Midbrain (tissue), 1 donor: ENCODE results near the gene PRRC2A.
A peak's percentile ranks its signal among the peaks of the same experiment; 100 is the strongest.

Experiments used
- DNase-seq: peaks from one replicate; lab custom pipeline; 2025; lab: John Stamatoyannopoulos, UW

The PRRC2A gene

DNA sequence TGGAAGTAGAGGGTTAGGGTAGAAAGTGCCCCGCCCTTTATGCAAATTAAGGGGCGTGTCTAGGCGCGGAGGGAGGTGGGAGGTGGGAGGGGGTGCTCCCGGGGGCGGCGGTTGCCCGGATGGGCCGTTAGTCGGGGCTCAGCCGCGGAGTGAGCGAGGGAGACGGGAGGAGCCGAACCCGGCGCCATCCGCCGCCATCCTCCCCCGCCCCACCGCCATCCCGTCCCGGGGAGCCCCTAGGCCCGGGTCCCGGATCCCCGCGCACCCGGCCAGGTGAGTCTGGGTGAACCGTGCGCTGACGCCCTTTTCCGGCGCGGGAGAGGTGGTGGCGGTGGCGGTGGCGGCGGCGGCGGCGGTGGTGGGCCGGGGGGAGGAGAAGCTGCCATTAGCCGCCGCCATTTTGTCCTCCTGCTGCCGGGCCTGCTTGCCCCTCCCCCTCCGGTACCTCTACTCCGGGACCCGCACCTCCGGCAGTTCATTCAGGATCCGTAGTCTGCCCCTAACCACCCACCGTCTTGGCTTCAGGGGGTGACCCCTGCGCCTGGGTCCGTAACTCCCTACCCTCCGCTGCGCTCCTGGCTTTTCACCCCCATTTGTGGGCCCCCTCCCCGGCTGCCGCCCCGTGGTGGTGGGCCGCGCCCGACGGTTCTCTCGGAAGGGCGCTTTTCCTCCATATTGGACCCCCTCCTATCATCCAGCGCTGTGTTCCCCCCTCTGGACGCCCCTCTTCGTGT, at the start of gene PRRC2A:
PRRC2A (plus strand) TSS at position 130 of the 734 bp plus-strand sequence. CDS start 2,075 bp downstream, outside the sequence.
- DNase-seq: peak; percentile 81

- no peak for DNase-seq
Observed at GRCh38 chr6:31572041-31572911, 48.2 kb upstream of the PRRC2A start, which contains the start of gene LTA. TSS of gene LTA (plus strand) at chr6:31572289. CDS start at chr6:31572743, 454 bp downstream.

DNA sequence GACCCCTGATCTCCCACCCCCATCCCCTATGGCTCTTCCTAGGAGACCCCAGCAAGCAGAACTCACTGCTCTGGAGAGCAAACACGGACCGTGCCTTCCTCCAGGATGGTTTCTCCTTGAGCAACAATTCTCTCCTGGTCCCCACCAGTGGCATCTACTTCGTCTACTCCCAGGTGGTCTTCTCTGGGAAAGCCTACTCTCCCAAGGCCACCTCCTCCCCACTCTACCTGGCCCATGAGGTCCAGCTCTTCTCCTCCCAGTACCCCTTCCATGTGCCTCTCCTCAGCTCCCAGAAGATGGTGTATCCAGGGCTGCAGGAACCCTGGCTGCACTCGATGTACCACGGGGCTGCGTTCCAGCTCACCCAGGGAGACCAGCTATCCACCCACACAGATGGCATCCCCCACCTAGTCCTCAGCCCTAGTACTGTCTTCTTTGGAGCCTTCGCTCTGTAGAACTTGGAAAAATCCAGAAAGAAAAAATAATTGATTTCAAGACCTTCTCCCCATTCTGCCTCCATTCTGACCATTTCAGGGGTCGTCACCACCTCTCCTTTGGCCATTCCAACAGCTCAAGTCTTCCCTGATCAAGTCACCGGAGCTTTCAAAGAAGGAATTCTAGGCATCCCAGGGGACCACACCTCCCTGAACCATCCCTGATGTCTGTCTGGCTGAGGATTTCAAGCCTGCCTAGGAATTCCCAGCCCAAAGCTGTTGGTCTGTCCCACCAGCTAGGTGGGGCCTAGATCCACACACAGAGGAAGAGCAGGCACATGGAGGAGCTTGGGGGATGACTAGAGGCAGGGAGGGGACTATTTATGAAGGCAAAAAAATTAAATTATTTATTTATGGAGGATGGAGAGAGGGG, 47.0 kb upstream of the PRRC2A start:
- DNase-seq: no peak

- DNase-seq: no peak
Observed at GRCh38 chr6:31574106-31575061, 46.1 kb upstream of the PRRC2A start.

DNA sequence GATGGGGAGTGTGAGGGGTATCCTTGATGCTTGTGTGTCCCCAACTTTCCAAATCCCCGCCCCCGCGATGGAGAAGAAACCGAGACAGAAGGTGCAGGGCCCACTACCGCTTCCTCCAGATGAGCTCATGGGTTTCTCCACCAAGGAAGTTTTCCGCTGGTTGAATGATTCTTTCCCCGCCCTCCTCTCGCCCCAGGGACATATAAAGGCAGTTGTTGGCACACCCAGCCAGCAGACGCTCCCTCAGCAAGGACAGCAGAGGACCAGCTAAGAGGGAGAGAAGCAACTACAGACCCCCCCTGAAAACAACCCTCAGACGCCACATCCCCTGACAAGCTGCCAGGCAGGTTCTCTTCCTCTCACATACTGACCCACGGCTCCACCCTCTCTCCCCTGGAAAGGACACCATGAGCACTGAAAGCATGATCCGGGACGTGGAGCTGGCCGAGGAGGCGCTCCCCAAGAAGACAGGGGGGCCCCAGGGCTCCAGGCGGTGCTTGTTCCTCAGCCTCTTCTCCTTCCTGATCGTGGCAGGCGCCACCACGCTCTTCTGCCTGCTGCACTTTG, 45.1 kb upstream of the PRRC2A start, which contains the start of gene TNF:
TNF (plus strand) TSS at position 231 of the 567 bp plus-strand sequence; CDS start at position 408, 177 bp downstream.
- no peak for DNase-seq

DNA sequence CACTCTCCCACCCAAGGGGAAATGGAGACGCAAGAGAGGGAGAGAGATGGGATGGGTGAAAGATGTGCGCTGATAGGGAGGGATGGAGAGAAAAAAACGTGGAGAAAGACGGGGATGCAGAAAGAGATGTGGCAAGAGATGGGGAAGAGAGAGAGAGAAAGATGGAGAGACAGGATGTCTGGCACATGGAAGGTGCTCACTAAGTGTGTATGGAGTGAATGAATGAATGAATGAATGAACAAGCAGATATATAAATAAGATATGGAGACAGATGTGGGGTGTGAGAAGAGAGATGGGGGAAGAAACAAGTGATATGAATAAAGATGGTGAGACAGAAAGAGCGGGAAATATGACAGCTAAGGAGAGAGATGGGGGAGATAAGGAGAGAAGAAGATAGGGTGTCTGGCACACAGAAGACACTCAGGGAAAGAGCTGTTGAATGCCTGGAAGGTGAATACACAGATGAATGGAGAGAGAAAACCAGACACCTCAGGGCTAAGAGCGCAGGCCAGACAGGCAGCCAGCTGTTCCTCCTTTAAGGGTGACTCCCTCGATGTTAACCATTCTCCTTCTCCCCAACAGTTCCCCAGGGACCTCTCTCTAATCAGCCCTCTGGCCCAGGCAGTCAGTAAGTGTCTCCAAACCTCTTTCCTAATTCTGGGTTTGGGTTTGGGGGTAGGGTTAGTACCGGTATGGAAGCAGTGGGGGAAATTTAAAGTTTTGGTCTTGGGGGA, 44.4 kb upstream of the PRRC2A start:
- DNase-seq: no peak

- no peak for DNase-seq
Observed at GRCh38 chr6:31576897-31577578, 43.5 kb upstream of the PRRC2A start.

DNA sequence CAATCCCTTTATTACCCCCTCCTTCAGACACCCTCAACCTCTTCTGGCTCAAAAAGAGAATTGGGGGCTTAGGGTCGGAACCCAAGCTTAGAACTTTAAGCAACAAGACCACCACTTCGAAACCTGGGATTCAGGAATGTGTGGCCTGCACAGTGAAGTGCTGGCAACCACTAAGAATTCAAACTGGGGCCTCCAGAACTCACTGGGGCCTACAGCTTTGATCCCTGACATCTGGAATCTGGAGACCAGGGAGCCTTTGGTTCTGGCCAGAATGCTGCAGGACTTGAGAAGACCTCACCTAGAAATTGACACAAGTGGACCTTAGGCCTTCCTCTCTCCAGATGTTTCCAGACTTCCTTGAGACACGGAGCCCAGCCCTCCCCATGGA, 42.9 kb upstream of the PRRC2A start:
- no peak for DNase-seq

GRCh38 chr6:31578184-31579118, 42.1 kb upstream of the PRRC2A start:
- DNase-seq: no peak

DNA sequence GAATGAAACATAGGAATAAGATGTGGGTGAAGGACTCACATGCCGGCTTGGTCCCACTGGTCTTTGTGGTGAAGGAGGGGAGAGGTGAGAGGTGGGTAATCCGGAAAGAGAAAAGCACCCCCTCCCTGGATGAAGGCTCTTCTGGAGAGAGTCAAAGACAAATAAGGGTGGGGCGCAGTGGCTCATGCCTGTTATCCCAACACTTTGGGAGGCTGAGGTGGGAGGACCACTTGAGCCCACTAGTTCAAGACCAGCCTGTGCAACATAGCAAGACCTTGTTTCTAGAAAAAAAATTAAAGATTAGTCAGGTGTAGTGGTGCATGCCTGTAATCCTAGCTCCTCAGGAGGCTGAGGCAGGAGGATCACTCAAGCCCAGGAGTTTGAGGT, 41.4 kb upstream of the PRRC2A start:
- DNase-seq: no peak

DNA sequence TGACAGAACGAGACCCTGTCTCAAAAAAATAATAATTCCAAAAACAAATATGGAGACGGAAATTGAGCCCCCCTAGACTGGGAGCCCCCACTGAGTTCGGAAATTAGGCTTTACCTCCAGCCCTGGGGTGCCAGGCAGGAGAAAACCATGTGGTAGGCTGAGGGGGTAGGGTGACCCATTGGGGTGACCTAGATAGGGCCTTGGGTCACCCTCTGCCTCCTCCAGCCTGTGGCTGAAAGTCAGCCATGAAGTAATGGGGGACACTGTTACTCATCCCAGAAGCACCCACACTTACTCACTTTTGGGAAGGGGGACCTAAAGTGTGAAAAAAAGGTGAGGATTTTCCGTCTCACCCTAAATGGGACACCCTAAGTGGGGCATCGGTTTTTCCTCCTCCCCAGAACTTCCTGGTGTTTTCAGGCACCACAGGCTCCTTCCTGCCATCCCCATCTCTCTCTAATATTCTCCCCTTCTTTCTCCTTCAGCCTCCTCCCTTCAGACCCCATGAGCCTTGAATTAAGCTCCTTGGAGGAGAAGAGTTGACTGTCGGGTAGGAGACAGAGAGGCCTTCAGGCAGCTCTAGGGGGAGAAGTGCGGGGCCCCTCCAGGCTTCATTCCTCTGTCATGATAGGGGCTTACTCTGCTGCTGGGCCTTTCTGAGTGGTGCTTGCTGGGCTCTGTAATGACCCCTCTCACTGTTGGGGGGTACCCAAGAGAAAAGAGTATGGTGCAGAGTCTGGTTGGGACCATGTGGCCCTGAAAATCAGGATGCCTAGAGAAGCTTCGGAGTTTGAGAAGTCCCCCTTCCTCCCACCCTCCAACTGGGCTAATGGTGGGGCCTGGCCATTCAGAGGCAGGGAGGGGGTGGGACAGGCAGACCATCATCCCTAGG, 40.7 kb upstream of the PRRC2A start:
- DNase-seq: no peak

DNA sequence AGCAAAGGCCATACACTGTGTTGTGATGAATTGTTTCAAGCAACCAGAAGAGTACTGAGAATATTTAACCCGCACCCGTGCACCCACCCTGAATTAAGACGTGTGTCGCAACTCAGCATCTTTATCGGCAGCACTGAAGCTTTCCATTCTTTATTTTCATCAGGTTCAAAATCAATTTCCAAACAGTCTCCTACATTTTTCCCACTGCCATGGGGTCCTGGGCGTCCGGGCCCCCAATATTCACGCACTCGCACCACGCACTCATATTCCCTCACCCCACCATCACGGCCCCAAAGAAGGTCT, 40.1 kb upstream of the PRRC2A start:
- DNase-seq: no peak

DNA sequence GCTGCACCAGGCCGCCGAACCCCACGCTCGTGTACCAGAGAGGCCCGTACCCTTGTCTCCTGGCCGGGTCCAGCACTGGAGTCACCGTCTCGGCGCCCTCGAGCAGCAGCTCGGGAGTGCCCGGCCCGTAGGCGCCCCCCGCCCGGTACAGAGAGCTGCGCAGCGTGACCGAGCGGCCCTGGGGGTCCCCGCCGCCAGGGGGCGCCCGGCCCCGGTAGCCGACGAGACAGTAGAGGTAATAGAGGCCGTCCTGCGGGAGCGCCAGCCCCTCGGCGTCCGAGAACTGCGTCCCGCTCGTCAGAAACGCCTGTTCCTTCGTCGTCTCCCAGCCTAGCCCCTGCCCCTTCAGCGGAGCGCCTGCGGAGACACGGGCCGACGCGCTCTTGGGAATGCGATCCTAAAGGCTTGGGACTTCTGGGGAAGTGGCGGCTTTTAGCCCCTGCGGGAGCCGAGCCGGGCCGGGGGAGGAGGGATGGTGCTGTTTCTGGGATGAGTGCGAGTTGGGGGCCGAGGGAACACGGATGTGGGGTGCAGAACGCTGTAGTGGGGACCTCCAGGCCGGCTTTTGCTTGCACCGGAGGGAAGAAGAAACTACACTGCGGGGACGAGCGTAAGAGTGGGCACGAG, 39.6 kb upstream of the PRRC2A start:
- peak; percentile 84 for DNase-seq

DNA sequence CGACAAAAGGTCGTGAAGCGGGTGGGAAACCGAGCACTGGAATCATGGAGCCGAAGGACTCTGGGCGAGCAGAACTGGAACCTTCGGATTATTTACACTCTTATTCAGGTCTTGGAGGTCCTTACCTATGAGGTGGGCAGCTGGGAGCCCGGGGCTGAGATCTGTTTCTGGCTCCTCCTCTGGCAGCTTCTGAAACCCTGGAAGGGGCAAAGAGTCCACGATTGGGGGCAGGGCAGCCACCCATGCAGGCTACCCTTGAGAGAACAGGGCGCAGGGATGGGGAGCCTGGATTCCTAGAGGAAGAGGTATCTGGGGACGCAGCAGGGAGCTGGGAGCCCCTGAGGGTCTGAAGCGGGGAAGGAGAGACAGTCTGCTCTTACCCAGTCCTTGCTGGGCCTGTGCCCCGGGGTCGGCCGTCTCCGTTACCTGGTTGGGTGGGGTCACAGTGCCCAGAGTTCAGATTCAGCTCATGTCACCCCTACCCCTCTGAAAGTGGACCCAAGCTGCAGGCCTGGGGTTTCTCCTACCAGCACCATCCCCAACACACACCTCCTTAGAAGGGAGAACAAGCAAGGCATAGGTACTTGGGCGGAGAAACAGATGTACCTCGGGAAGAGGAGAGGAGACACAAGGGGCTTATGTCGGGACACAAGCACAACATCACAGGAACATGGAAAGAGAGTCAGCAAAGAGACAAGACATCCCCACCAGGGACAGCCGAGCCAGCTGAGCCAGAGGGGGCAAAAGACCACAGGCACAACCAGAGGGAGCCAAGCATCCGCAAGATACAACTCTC, 38.9 kb upstream of the PRRC2A start:
- DNase-seq: peak; percentile 17

DNA sequence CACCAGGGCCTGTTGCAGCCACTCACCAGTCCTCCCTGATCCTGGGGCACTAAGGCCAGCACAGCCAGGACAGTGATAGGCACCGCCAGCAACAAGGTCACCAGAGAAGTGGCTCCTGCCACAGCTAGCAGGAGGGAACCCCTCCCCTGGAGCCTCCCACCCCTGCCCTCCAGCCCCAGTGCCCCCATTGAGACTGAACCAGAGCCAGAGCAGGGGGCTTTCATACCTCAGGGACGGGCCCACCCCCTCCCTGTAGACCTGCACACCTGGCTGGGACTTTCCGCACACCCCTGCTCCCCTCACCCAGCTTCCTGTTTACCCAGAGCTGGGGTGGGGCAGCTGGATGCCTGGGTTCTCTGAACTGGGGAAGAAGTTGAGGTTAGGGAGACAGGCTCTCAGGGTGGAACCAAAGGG, 38.3 kb upstream of the PRRC2A start, which contains the start of gene LTB:
LTB (minus strand) TSS at position 195 of the 414 bp plus-strand sequence; CDS start at position 188, 7 bp downstream.
- no peak for DNase-seq

DNA sequence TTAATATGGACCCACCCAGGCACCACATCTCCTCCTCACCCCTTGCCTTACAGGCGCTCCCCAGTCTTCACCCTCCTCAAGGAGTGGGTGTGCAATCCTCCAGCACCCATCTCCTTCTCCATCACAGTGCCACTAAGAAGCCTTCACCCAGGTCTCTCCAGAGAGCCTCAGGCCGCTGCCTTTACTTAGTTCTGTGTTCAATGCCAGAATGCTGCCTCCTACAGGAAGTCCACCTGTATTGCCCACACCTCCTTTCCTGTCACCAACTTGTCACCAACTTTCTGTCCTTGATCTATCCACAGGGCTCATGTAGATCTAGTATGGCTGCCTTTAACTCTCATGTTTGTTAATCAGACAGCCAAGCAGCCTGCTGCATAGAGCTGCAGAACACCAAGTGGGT, 35.0 kb upstream of the PRRC2A start:
- DNase-seq: no peak
